Stimulated activated CD4-positive, alpha-beta T cell treated with anti-CD3 and anti-CD28 coated beads, Interleukin-2, amount 100 ng/mL, for 24 hours (primary cell): ENCODE data around the gene HOXD11.

Source experiments
- DNase-seq, 2 donors: peaks; one replicate each; pipeline ENCODE4 v3.0.0-alpha.2; 2020

HOXD11 gene

GRCh38 chr2:176151442-176152287 lies 44.6 kb downstream of the HOXD11 start, which contains the start of gene HOXD4:
Gene HOXD4, plus strand, starts transcription at chr2:176151550. Its CDS starts 84 bp downstream, at chr2:176151634.
- no peak for DNase-seq

GRCh38 chr2:176152350-176153181 lies 45.5 kb downstream of the HOXD11 start:
- no peak for DNase-seq

GRCh38 chr2:176154576-176155252 lies 47.6 kb downstream of the HOXD11 start:
- no peak for DNase-seq

GRCh38 chr2:176155356-176156044 lies 48.4 kb downstream of the HOXD11 start:
- DNase-seq = no peak

GRCh38 chr2:176156301-176156806 lies 49.3 kb downstream of the HOXD11 start:
- DNase-seq = no peak

DNA sequence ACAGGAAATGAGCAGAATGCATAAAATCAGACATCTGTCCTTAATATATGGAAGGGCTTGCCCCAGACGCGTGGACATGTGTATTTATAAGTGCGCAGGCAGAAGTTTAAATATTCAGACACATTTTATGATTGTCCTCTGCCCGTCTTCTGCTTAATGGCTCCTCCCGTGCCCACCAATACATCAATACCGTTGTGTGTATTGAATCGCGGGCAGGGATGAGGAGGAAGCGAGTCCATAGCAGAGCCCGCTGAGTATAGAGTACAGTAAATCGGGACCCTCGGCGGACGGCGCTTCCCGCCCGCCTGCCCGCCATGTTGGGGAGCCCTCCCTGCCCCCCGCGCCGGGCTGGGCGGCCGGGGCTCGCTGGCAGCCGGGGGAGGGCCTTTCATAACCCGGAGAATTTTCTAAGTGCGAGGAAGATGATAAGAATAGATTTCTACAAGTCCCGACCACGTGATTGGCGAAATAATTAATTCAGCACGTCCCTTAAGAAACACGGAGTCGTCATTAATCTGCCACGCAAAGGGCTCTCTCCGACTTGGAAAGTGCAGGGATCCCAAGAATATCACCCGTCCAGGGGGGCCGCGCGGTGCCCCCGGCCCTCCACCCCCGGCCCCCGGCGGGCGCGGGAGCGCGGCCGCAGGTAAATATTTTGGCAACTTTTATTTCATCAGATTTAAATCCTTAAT lies 49.9 kb downstream of the HOXD11 start, which contains the start of gene HOXD3:
Gene HOXD3, plus strand, starts transcription at position 501 of the 692 bp plus-strand sequence. CDS start 11,808 bp downstream, outside the sequence.
- no peak for DNase-seq

DNA sequence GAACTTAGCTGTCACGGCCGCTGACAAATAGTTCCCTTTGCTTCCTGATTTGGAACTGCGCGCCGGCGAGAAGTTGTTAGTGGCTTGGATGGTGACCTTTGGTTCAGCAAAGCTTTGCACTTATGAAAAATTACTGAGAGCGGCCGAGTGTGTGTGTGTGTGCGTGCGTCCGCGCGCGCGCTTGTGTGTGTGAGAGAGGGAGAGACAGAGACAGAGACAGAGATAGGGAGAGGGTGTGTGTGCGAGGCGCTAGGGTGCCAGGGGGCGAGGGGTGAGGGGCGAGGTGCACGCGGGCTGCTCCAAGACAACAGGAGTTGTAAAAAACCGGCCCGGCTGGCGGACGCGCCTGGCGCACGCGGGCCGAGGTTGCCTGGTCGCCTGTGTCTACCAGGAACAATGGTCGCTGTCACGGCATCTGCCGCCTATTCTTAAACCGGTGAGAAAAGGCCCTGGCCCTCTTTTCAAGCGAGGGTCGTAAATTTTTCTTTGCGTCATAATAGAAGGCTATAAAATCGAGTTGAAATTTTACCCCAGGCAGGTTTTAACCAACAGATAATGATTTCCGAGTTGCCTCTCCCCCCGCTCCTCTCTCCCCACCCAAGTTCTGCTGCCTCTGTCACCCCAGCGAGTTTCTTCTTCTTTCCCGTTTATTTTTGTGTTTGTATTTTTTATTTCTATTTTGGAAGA lies 50.6 kb downstream of the HOXD11 start:
- no peak for DNase-seq

DNA sequence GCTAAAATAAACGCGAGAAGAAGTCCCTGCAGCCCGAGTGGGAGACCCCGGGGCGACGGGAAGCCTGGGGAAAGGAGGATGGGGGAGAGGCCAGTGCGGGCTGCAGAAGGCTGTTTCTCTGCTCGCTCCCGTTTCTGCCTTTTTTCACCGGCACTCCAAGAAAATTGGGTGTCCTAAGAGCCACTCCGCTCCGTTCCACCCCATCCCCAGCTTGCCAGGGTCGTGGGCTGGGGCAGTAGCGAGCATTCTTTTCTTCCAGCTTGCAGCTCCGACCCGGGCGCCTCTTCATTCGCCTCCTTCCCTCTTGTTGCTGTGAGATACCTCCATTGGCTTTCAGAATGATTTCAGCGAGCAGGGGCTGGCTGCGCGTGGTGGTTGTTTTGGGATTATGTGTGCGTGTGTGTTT lies 51.1 kb downstream of the HOXD11 start:
- DNase-seq = no peak

DNA sequence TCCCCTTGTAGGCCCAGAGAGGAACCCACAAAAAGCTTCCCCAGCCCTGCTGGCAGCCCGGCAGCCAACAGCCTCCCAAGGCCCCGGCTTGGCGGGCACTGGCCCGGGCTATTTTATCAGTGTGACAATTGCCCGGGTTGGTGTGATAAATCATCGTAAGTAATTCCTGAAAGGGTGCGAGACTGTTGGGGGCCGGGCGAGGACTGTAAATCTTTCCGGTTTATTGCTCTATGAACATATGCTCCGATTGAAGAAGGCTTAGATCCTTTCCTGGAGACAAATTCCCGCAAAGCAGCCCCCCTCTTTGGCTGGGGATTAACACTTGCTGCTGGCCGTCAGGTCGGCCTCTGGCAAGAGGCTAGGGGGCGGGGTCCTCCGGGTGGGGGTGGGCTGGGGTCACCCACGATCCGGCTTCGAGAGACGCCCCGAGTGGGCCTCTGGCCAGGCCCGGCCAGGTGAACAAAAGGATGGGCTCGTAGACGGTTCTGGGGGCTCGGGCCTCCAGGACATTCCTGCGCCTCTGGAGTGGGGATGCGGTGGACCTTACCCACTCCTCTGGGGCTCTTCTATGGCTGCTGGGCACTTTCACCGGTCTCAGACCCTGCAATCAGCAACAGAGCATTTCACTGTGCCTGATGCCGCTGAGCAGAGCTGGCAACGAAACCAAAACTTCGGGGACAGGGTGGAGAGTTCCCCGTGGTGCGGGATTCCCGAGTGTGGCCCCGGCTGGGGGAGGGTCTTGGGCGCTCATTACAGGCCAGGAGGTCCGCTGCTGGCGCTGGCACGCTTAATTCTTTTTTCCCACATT lies 52.0 kb downstream of the HOXD11 start:
- no peak for DNase-seq
